ENCODE results near the gene SLC25A38.
A peak's percentile ranks its signal among the peaks of the same experiment; 100 is the strongest.

SLC25A38 gene

DNA sequence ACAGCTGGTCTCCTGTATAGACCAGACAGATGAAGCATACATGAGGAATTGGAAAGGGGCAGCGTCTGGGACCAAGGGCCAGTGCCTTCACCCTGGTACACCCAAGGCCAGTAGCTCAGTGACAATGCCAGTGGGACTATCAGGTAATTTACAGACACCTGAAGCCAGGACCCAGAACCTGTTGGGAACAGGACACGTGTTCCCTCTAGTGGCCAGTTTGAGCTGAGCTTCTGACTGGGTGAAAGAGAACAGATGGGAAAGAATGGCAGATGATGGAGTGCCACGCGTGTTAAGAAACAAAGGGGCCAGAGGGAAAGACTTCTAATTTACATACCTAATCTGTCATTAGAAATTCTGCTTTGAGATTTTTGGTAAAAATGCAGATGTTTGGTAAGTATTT, 5.1 kb upstream of the SLC25A38 start:
- Histone ChIP-seq H3K27ac (ENCODE audit: low read depth, low read length) (no peak overlapping the region), H3K4me1 (ENCODE audit: control insufficient read depth, insufficient read depth, low read length) (peaks cover 13% of the 10 kb centered on the region), H3K9me3 (ENCODE audit: control insufficient read depth, insufficient read depth, low read depth, low read length) (no peaks in the 10 kb centered on the region; the same call in 1 of the 2 replicates), H3K9ac (ENCODE audit: low read length) (no peak overlapping the region), H3K27me3 (ENCODE audit: control insufficient read depth, insufficient read depth, low read length) (no peaks in the 10 kb centered on the region), H3K36me3 (ENCODE audit: control insufficient read depth, insufficient read depth, low read length) (no peaks in the 10 kb centered on the region), H3K4me3 (ENCODE audit: low read depth, low read length) (no peak overlapping the region)

DNA sequence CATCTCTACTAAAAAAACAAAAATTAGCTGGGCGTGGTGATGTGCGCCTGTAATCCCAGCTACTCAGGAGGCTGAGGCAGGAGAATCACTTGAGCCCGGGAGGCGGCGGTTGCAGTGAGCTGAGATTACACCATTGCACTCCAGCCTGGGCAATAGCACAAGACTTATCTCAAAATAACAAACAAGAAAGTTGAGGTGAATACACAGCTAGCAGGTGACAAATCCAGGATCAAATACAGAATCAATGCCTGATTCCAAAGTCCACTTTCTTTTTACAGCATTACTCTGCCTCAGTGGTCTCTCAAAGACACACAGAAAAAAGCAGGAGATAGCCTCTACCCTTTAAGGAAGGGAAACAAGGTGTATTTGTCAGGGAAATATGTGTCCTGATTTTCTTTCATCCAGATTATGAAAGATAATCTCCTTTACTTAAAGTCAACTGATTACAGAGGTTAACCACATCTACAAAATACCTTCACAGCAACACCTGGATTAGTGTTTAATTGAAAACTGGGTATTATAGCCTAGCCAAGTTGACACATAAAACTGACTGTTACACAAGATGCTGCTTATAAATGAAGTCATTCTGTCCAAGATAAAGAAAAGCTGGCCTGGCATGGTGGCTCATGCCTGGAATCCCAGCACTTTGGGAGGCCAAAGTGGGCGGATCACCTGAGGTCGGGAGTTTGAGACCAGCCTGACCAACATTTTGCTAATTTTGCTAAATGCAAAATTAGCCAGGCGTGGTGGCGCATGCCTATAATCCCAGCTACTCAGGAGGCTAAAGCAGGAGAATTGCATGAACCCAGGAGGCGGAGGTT, 4.0 kb upstream of the SLC25A38 start:
- Histone ChIP-seq H3K9ac (ENCODE audit: low read length) (no peak overlapping the region), H3K27me3 (ENCODE audit: control insufficient read depth, insufficient read depth, low read length) (no peaks in the 10 kb centered on the region), H3K4me1 (ENCODE audit: control insufficient read depth, insufficient read depth, low read length) (peaks cover 13% of the 10 kb centered on the region), H3K9me3 (ENCODE audit: control insufficient read depth, insufficient read depth, low read depth, low read length) (no peaks in the 10 kb centered on the region), H3K27ac (ENCODE audit: low read depth, low read length) (no peak overlapping the region), H3K4me3 (ENCODE audit: low read depth, low read length) (no peak overlapping the region), H3K36me3 (ENCODE audit: control insufficient read depth, insufficient read depth, low read length) (no peaks in the 10 kb centered on the region)

DNA sequence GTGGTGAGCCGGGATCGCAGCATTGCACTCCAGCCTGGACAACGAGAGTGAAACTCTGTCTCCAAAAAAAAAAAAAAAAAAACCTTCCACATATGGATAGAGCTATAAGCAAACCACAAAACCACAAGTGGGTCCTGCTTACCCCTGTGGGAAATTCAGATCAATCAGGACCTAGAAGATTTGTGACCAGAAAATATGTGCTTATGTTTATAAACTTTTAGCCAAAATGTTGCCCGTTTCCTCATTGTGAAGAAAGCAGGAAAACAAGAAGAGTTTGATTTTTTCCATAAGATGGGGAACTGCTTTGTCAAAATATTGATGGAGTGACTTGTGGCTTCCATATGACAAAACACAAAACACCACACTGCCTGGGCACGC, 3.4 kb upstream of the SLC25A38 start:
- H3K4me3 ChIP-seq (ENCODE audit: low read depth, low read length): no peak overlapping the region
- no peaks in the 10 kb centered on the region for H3K9me3 ChIP-seq (ENCODE audit: control insufficient read depth, insufficient read depth, low read depth, low read length)
- H3K36me3 ChIP-seq (ENCODE audit: control insufficient read depth, insufficient read depth, low read length): no peaks in the 10 kb centered on the region
- H3K27me3 ChIP-seq (ENCODE audit: control insufficient read depth, insufficient read depth, low read length): no peaks in the 10 kb centered on the region
- no peak overlapping the region for H3K9ac ChIP-seq (ENCODE audit: low read length)
- peaks cover 13% of the 10 kb centered on the region for H3K4me1 ChIP-seq (ENCODE audit: control insufficient read depth, insufficient read depth, low read length)
- no peak overlapping the region for H3K27ac ChIP-seq (ENCODE audit: low read depth, low read length)

DNA sequence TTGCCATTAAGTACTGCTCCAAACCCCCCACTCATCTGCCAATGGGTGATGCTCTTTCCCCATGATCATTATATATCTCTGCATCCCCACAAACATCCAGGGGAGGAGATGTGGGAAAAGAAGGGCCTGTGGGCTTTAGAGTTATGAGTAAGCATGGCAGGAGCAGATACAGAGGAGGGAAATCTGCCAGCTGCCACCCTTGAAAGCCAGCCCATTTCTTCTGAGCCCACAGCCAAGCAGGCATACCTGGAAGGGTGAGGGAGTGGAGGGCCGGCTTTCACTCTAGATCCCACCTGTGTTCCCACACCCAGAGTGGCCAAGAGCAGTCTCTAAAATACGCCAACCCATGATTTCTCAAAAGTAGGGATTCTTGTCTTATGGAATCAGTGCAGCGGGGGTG, 1.7 kb upstream of the SLC25A38 start:
- H3K27me3 ChIP-seq (ENCODE audit: control insufficient read depth, insufficient read depth, low read length): no peaks in the 10 kb centered on the region
- no peak overlapping the region for H3K9ac ChIP-seq (ENCODE audit: low read length)
- no peak overlapping the region for H3K27ac ChIP-seq (ENCODE audit: low read depth, low read length)
- no peak overlapping the region for H3K4me3 ChIP-seq (ENCODE audit: low read depth, low read length)
- no peaks in the 10 kb centered on the region for H3K9me3 ChIP-seq (ENCODE audit: control insufficient read depth, insufficient read depth, low read depth, low read length)
- H3K4me1 ChIP-seq (ENCODE audit: control insufficient read depth, insufficient read depth, low read length): peaks cover 24% of the 10 kb centered on the region
- H3K36me3 ChIP-seq (ENCODE audit: control insufficient read depth, insufficient read depth, low read length): no peaks in the 10 kb centered on the region

DNA sequence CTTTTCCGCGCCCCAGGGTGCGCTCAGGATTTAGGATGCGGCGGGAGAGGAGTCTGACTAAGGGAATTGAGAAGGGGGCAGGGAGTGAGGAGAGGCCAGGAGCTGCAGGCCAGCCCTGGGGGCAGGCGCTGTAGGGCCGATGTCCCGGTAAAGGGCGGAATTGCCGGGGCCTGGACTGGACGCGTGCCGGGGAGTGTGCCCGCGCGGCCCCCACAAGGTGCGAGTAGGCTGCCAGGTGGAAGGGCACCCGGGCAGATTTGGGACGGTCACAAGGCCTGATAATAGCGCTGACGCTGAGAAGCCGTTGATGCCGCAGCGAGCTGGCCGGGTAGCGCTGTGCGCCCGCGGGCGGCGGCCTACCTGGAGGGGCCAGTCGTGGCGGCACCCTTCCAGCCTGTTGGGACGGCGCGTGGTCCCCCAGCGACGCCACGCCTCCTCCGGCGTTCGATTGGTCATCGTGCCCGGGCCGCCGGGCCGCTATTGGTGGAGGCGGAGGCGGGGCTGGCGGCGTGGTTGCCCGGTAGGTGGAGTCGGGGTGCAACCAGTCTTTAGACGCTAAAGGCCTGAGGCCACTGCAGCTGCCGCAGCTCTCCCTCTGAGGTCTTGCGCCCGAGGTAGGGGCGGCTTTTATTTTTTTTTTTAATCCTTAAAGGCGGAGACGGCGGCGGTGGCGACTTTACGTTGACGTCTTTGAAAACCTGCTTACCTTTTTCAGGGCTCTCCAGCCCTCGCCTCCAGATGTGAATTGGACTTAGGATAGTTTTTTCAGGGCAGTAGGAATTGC, 903 bp downstream of the SLC25A38 start:
- Histone ChIP-seq H3K27ac (ENCODE audit: low read depth, low read length) (peak overlapping the region; percentile 71), H3K4me1 (ENCODE audit: control insufficient read depth, insufficient read depth, low read length) (peaks cover 13% of the 10 kb centered on the region), H3K9me3 (ENCODE audit: control insufficient read depth, insufficient read depth, low read depth, low read length) (no peaks in the 10 kb centered on the region), H3K9ac (ENCODE audit: low read length) (peak overlapping the region; percentile 94), H3K36me3 (ENCODE audit: control insufficient read depth, insufficient read depth, low read length) (peaks cover 3% of the 10 kb centered on the region; the same call in 1 of the 2 replicates), H3K27me3 (ENCODE audit: control insufficient read depth, insufficient read depth, low read length) (no peaks in the 10 kb centered on the region), H3K4me3 (ENCODE audit: low read depth, low read length) (peak overlapping the region; percentile 87)

DNA sequence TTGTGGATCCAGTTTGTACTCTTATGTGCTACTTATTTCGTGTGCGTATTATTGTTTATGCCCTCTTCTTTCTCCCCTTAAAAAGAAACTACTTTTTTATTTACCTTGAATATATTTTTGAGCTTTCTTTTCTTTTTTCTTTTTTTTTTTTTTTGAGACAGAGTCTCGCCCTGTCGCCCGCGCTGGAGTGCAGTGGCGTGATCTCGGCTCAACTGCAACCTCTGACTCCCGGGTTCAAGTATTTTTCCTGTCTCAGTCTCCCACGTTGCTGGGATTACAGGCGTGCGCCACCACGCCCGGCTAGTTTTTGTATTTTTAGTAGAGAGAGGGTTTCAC, 1.5 kb downstream of the SLC25A38 start:
- H3K27ac ChIP-seq (ENCODE audit: low read depth, low read length): no peak overlapping the region
- H3K4me1 ChIP-seq (ENCODE audit: control insufficient read depth, insufficient read depth, low read length): peaks cover 13% of the 10 kb centered on the region
- H3K4me3 ChIP-seq (ENCODE audit: low read depth, low read length): peak overlapping the region; percentile 72
- H3K9me3 ChIP-seq (ENCODE audit: control insufficient read depth, insufficient read depth, low read depth, low read length): no peaks in the 10 kb centered on the region
- H3K36me3 ChIP-seq (ENCODE audit: control insufficient read depth, insufficient read depth, low read length): peaks cover 8% of the 10 kb centered on the region
- no peaks in the 10 kb centered on the region for H3K27me3 ChIP-seq (ENCODE audit: control insufficient read depth, insufficient read depth, low read length)
- H3K9ac ChIP-seq (ENCODE audit: low read length): peak overlapping the region; percentile 38

DNA sequence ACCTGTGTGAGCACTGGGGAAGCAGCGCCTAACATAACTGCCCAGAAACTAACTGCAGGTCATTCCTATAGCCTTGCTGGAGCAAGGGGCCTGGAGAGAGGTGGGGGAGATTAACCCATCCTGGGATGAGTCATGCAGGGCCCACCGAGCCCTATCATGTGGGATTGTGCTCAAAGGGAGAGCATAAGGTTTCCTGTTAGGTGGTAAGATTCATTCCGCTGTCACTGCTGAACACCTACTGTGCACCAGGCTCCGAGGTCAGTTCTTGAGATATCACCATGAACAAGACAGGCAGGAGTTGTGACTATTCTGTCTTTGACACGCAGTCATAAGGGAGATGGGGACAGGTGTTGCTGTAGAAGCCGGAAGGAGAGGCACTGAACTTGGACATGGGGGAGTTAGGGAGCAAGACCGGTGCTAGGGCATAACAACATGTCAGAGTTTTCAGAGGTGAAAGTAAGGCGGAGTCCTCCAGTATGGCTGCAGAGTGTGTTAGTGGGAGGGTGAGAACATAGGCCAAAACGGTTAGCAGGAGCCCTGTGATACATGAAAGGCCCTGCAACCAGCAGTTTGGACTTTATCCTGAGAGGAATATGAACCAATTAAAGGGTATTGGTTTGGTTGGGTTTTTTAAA, 2.4 kb downstream of the SLC25A38 start:
- peak overlapping the region; percentile 72; the same call in 1 of the 2 replicates for H3K4me3 ChIP-seq (ENCODE audit: low read depth, low read length)
- H3K9me3 ChIP-seq (ENCODE audit: control insufficient read depth, insufficient read depth, low read depth, low read length): no peaks in the 10 kb centered on the region
- H3K9ac ChIP-seq (ENCODE audit: low read length): no peak overlapping the region
- no peak overlapping the region for H3K27ac ChIP-seq (ENCODE audit: low read depth, low read length)
- H3K36me3 ChIP-seq (ENCODE audit: control insufficient read depth, insufficient read depth, low read length): peaks cover 16% of the 10 kb centered on the region
- no peaks in the 10 kb centered on the region for H3K27me3 ChIP-seq (ENCODE audit: control insufficient read depth, insufficient read depth, low read length)
- H3K4me1 ChIP-seq (ENCODE audit: control insufficient read depth, insufficient read depth, low read length): peaks cover 13% of the 10 kb centered on the region

DNA sequence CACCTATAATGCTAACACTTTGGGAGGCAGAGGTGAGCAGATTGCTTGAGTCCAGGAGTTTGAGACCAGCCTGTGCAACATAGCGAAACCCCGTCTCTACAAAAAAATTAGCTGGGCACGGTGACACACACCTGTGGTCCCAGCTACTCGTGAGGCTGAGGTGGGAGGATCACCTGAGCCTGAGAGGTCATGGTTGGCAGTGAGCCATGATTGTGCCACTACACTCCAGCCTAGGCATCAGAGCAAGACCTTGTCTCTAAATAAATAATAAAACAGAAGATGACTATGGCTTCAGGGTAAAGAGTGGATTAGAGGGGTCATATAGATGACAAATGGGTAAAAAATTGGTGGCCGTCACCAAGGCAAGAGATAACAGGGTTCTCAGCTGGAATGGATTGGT, 3.1 kb downstream of the SLC25A38 start:
- no peak overlapping the region for H3K9ac ChIP-seq (ENCODE audit: low read length)
- H3K4me1 ChIP-seq (ENCODE audit: control insufficient read depth, insufficient read depth, low read length): peaks cover 13% of the 10 kb centered on the region
- no peak overlapping the region for H3K4me3 ChIP-seq (ENCODE audit: low read depth, low read length)
- no peaks in the 10 kb centered on the region for H3K9me3 ChIP-seq (ENCODE audit: control insufficient read depth, insufficient read depth, low read depth, low read length)
- H3K36me3 ChIP-seq (ENCODE audit: control insufficient read depth, insufficient read depth, low read length): peaks cover 23% of the 10 kb centered on the region
- H3K27ac ChIP-seq (ENCODE audit: low read depth, low read length): no peak overlapping the region
- no peaks in the 10 kb centered on the region for H3K27me3 ChIP-seq (ENCODE audit: control insufficient read depth, insufficient read depth, low read length)

DNA sequence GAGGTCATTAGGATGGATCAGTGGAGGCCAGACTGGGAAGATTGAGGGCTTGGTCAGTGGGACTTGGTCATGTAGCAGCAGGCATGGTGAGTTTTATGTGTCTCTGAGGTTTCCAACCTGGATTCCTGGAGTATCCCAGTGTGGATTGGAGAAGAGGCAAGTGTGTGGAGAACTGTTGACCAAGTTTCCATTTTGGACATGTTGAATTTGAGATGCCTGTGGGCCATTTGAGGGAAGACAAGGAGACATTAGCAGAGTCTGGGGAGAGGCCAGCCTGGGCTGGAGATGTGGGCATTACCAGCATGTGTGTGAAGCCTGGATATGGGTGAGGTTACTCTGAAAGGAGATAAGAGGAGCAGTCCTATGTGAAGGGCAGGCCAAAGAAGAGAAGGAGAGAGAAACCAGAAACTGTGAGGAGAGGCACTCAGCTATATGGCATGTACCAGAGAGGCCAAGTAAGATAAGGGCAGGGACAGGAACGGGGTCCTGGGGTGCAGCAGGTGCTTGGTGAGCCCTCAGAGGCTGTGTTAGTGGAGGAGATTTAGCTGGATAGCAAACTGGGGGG, 4.3 kb downstream of the SLC25A38 start:
- no peak overlapping the region for H3K27ac ChIP-seq (ENCODE audit: low read depth, low read length)
- peaks cover 35% of the 10 kb centered on the region for H3K36me3 ChIP-seq (ENCODE audit: control insufficient read depth, insufficient read depth, low read length)
- H3K9me3 ChIP-seq (ENCODE audit: control insufficient read depth, insufficient read depth, low read depth, low read length): no peaks in the 10 kb centered on the region
- peaks cover 13% of the 10 kb centered on the region for H3K4me1 ChIP-seq (ENCODE audit: control insufficient read depth, insufficient read depth, low read length)
- no peaks in the 10 kb centered on the region for H3K27me3 ChIP-seq (ENCODE audit: control insufficient read depth, insufficient read depth, low read length)
- no peak overlapping the region for H3K4me3 ChIP-seq (ENCODE audit: low read depth, low read length)
- no peak overlapping the region for H3K9ac ChIP-seq (ENCODE audit: low read length)

DNA sequence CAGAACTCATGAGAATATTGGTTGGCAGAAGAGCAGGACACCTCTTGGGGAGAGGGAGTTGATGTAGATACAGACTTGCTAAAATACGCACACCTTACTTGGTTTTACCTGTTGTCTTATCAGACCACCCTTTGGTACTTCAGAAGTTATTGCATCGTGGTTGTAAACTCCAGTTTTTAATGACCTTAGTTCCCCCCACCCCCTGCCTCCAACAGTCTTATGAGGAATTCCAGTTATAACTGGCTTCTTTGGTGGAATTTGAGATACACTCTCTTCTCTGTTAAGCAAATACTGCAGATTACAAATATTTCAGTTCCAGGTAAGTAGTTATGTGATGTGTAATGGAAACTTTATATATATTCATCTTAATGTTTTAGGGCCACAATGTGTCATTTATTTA, 5.0 kb downstream of the SLC25A38 start:
- Histone ChIP-seq H3K4me1 (ENCODE audit: control insufficient read depth, insufficient read depth, low read length) (peaks cover 13% of the 10 kb centered on the region), H3K27ac (ENCODE audit: low read depth, low read length) (no peak overlapping the region), H3K9ac (ENCODE audit: low read length) (no peak overlapping the region), H3K27me3 (ENCODE audit: control insufficient read depth, insufficient read depth, low read length) (no peaks in the 10 kb centered on the region), H3K9me3 (ENCODE audit: control insufficient read depth, insufficient read depth, low read depth, low read length) (no peaks in the 10 kb centered on the region), H3K36me3 (ENCODE audit: control insufficient read depth, insufficient read depth, low read length) (peaks cover 42% of the 10 kb centered on the region), H3K4me3 (ENCODE audit: low read depth, low read length) (no peak overlapping the region)

All from HUES6 (cell line).